ENCODE data around the gene IRF2BP2.

The IRF2BP2 gene

DNA sequence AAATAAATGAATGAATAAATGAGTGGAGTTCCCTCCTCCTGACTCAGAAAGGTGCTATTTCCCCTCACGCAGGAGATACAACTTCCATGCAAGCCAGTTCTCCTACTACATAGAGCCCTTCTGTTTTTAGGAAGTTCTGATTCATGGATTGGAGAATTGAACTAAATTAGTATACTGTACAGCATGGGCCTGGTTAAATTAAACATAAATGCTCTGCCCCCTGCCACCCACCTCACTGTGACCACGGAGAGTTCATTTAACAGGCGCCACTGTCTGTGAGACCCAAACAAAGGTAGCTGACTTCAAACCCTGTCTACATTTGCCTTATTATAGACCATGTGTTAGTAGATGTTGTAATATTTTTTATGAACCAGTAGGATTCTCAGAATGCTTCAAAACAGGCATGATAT is 9.1 kb upstream of the IRF2BP2 start:
- no peak overlapping the region for H3K9ac ChIP-seq (ENCODE audit: low read length)
- no peaks in the 10 kb centered on the region for H3K27me3 ChIP-seq (ENCODE audit: control insufficient read depth, insufficient read depth, low read length)
- peaks cover 23% of the 10 kb centered on the region for H3K4me1 ChIP-seq (ENCODE audit: control insufficient read depth, low read depth, low read length)
- no peaks in the 10 kb centered on the region for H3K36me3 ChIP-seq (ENCODE audit: control insufficient read depth, low read depth, low read length)
- H3K4me3 ChIP-seq (ENCODE audit: low read length) = no peak overlapping the region
- H3K27ac ChIP-seq (ENCODE audit: low read length) = no peak overlapping the region
- H3K9me3 ChIP-seq (ENCODE audit: control insufficient read depth, low read depth, low read length) = no peaks in the 10 kb centered on the region

DNA sequence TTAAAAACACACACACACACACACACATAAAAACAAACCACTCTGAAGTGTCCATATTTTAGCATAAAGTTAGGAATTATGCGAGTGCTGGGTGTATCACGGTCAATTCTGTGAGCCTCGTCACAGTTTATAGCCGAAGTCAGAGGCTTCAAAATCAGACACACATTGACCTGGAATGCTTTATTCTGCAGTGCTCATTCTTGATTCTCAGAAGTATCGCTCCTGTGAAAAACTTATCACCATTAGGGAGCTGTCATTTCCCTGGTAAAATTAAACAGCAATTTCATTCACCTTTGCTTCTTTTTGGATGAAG is 8.7 kb upstream of the IRF2BP2 start:
- H3K9ac ChIP-seq (ENCODE audit: low read length) = no peak overlapping the region
- no peak overlapping the region for H3K4me3 ChIP-seq (ENCODE audit: low read length)
- peak overlapping the region; percentile 5 for H3K27ac ChIP-seq (ENCODE audit: low read length)

DNA sequence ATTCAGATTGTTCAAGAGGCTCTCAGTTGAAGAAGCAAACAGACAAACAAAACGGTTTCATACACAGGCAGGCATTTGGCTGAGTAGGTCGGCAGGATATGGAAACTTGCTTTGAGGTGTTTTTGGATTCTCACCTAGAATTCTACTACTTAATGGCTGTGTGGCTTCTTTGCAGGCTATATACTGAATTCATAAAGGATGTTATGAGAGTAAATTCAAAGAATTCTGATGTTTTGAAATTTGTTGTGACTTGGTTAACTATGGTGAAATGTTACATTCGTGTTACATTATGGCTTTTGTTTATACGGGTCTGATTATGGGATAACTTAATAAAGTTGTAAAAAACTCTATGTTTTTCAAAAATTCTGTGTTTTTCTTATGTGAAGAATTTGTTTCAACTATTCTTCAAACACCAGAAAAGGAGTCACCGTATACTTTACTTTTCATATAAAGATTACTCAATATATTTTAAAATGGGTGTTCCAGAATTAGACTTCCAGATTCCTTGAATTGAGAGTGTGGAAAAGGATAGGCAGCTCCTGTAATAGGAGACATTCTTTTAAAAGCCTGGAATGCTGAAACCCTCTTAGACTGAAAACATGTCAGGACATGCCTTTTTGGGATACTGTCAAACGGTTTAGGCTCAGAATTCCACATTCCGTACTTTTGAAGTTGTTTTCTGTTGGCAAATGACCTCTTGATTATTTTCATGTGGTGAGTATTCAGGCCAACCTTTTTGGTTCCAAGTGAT is 8.2 kb upstream of the IRF2BP2 start:
- H3K9ac ChIP-seq (ENCODE audit: low read length) = no peak overlapping the region
- no peaks in the 10 kb centered on the region for H3K27me3 ChIP-seq (ENCODE audit: control insufficient read depth, insufficient read depth, low read length)
- H3K36me3 ChIP-seq (ENCODE audit: control insufficient read depth, low read depth, low read length) = no peaks in the 10 kb centered on the region
- H3K27ac ChIP-seq (ENCODE audit: low read length) = peak overlapping the region; percentile 5
- H3K4me3 ChIP-seq (ENCODE audit: low read length) = no peak overlapping the region
- H3K9me3 ChIP-seq (ENCODE audit: control insufficient read depth, low read depth, low read length) = no peaks in the 10 kb centered on the region
- H3K4me1 ChIP-seq (ENCODE audit: control insufficient read depth, low read depth, low read length) = peaks cover 26% of the 10 kb centered on the region

More for the DNA sequence above, 8.7 kb upstream of the IRF2BP2 start:
- Histone ChIP-seq H3K27me3 (ENCODE audit: control insufficient read depth, insufficient read depth, low read length) (no peaks in the 10 kb centered on the region), H3K4me1 (ENCODE audit: control insufficient read depth, low read depth, low read length) (peaks cover 23% of the 10 kb centered on the region), H3K36me3 (ENCODE audit: control insufficient read depth, low read depth, low read length) (no peaks in the 10 kb centered on the region), H3K9me3 (ENCODE audit: control insufficient read depth, low read depth, low read length) (no peaks in the 10 kb centered on the region)

DNA sequence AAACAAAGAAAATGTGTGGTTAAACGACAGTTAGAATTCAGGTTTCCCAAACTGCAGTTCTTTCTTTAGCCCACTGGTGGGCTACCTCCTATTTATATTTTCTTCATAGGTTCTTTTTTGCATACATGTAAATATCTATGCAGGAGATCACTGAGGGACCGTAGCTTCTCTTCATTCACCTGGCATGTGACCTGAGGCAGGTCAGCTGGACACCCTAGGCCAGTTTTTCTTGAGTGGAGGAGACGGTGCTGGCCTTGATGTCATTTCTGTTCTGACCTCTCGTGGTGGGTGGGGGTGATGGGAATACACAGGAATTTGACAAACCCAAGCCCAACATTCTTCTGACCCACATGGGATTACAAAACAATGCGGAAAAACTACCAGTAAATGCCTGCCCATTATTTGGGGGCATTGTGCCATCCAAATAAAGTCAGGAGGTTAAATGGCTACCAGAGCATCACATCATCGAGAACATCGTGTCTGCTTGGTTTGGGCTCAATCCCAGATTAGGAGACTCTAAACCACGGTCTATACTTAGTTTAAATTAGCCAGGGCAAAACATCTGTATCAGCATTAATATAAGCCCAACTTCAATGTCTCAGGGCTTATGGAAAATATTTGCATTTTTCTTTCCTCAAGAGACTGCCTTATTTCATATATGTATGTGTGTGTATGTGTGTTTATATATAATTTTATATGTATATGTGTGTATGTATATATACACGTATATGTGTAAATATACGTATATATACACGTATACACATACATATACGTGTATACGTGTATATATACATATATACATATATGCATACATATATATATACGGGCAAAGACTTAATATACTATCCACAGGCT is 7.4 kb upstream of the IRF2BP2 start:
- no peaks in the 10 kb centered on the region for H3K27me3 ChIP-seq (ENCODE audit: control insufficient read depth, insufficient read depth, low read length)
- H3K4me1 ChIP-seq (ENCODE audit: control insufficient read depth, low read depth, low read length) = peaks cover 32% of the 10 kb centered on the region
- H3K9me3 ChIP-seq (ENCODE audit: control insufficient read depth, low read depth, low read length) = no peaks in the 10 kb centered on the region
- no peak overlapping the region for H3K27ac ChIP-seq (ENCODE audit: low read length)
- no peaks in the 10 kb centered on the region for H3K36me3 ChIP-seq (ENCODE audit: control insufficient read depth, low read depth, low read length)
- H3K4me3 ChIP-seq (ENCODE audit: low read length) = no peak overlapping the region
- H3K9ac ChIP-seq (ENCODE audit: low read length) = no peak overlapping the region

DNA sequence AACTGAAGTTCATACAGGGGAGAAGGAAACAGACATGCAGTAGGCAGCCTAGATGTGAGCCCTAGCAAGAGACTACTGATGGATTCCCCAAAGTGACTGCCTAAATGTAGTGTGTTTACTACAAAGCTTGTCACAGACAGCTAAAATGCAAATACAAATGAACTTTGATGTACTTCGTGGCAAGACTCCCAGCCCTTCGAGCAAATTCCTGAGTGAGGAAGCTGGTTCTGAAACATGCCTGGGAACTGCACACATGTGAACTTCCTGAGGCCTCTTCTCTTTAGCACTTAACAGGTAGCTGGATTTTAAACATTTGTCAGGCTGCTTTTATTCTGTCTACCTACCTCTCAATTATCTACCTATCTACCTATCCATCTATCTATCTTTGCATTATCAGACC is 6.7 kb upstream of the IRF2BP2 start:
- no peak overlapping the region for H3K9ac ChIP-seq (ENCODE audit: low read length)
- H3K4me1 ChIP-seq (ENCODE audit: control insufficient read depth, low read depth, low read length) = peaks cover 40% of the 10 kb centered on the region
- H3K9me3 ChIP-seq (ENCODE audit: control insufficient read depth, low read depth, low read length) = no peaks in the 10 kb centered on the region
- no peak overlapping the region for H3K4me3 ChIP-seq (ENCODE audit: low read length)
- H3K27me3 ChIP-seq (ENCODE audit: control insufficient read depth, insufficient read depth, low read length) = no peaks in the 10 kb centered on the region
- H3K27ac ChIP-seq (ENCODE audit: low read length) = no peak overlapping the region
- no peaks in the 10 kb centered on the region for H3K36me3 ChIP-seq (ENCODE audit: control insufficient read depth, low read depth, low read length)

DNA sequence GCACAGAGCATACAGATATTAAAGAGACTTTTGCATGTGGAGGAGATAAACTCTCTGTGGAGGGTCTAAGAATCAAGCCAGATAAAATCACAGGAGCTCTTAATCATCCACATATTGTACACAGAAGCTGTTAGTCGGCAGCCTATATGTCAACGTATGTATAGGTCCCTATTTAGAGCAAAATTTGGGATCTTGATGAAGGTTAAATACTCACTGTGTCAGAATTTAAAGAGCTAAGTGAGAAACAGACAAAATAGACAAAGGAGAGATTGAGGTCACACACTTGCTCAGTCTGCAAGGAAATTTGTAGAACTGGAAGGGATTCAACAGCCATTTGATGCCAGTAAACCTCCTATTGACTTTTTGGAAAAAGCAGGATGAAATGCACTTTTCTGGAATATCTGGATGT is 4.1 kb upstream of the IRF2BP2 start:
- H3K9me3 ChIP-seq (ENCODE audit: control insufficient read depth, low read depth, low read length) = no peaks in the 10 kb centered on the region
- H3K9ac ChIP-seq (ENCODE audit: low read length) = no peak overlapping the region
- H3K27ac ChIP-seq (ENCODE audit: low read length) = no peak overlapping the region
- H3K4me3 ChIP-seq (ENCODE audit: low read length) = no peak overlapping the region
- no peaks in the 10 kb centered on the region for H3K36me3 ChIP-seq (ENCODE audit: control insufficient read depth, low read depth, low read length)
- H3K4me1 ChIP-seq (ENCODE audit: control insufficient read depth, low read depth, low read length) = peaks cover 41% of the 10 kb centered on the region
- no peaks in the 10 kb centered on the region for H3K27me3 ChIP-seq (ENCODE audit: control insufficient read depth, insufficient read depth, low read length)

DNA sequence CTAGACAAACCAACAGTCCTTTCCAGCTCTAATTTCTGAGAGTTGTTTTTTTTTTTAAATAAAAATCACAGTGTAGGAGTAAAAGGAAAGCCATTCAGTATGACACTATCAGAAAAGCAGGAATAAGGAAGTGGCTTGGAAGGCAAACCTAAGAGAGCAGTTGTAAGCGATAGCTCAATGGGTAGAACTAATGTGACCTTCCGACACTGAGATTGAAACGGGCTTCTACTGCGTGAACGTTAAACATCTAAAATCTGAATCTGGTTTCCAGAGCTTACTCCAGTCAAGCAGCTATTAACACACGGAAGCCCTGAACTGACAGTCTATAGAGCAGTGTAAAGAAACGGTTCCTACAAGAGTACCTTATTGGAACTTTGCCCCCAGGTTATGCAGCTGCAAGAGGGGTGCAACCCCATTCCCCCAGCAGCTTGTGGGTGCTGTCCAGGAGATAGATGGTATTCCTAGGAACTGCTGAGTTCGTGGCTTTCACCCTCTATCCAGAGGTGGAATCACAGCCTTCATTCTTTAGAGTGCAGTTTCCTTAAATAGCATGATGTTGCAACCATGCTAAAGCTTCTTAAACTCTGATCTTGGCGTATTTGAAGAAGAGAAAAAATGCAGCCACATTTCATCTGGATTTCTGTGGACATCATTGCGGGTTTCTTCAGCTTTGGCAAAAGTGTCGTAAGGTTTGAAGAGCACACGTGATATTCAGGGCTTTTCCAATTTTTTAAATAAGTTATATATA is 3.3 kb upstream of the IRF2BP2 start:
- peaks cover 33% of the 10 kb centered on the region for H3K4me1 ChIP-seq (ENCODE audit: control insufficient read depth, low read depth, low read length)
- H3K27ac ChIP-seq (ENCODE audit: low read length) = no peak overlapping the region
- H3K36me3 ChIP-seq (ENCODE audit: control insufficient read depth, low read depth, low read length) = no peaks in the 10 kb centered on the region
- no peaks in the 10 kb centered on the region for H3K27me3 ChIP-seq (ENCODE audit: control insufficient read depth, insufficient read depth, low read length)
- H3K9ac ChIP-seq (ENCODE audit: low read length) = no peak overlapping the region
- no peaks in the 10 kb centered on the region for H3K9me3 ChIP-seq (ENCODE audit: control insufficient read depth, low read depth, low read length)
- H3K4me3 ChIP-seq (ENCODE audit: low read length) = no peak overlapping the region

DNA sequence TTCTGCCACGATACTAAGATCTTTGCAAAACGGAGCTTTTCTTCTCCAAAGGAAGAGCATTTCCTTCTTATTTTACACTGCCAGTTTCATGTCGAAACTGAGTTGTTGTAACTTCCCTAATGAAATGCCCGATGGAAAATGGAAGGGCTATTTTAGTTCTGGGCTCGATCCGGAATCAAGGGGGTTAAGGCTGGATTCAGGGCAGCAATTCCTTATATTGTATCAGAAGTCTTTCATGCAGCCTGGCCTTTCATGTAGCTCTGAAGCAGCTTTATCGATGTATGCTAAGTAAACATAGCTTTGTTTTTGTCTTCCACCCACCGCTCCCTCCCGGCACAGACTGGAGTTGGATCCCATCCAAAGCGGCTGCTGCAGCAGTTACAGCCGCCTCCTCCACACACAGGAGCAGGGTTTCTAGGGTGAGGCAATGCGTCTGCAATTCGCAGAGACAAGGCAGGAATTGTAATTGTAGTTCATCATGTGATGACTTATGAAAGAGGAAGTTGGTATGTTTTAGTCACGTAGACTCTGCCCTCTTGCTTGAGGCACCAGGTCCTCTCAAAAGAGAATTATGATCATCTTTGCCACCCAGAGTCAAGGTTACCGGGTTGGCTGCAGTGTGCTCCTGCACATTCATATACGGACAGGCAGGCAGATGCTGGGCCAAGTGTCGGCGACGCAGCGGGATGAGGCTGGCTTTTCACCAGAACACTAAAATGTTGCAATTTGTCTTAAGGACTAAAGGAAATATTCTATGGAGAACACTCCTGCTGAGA is 2.6 kb upstream of the IRF2BP2 start:
- H3K36me3 ChIP-seq (ENCODE audit: control insufficient read depth, low read depth, low read length) = peaks cover 2% of the 10 kb centered on the region
- no peak overlapping the region for H3K9ac ChIP-seq (ENCODE audit: low read length)
- H3K9me3 ChIP-seq (ENCODE audit: control insufficient read depth, low read depth, low read length) = no peaks in the 10 kb centered on the region
- H3K4me3 ChIP-seq (ENCODE audit: low read length) = no peak overlapping the region
- H3K4me1 ChIP-seq (ENCODE audit: control insufficient read depth, low read depth, low read length) = peaks cover 32% of the 10 kb centered on the region
- H3K27ac ChIP-seq (ENCODE audit: low read length) = no peak overlapping the region
- H3K27me3 ChIP-seq (ENCODE audit: control insufficient read depth, insufficient read depth, low read length) = no peaks in the 10 kb centered on the region

DNA sequence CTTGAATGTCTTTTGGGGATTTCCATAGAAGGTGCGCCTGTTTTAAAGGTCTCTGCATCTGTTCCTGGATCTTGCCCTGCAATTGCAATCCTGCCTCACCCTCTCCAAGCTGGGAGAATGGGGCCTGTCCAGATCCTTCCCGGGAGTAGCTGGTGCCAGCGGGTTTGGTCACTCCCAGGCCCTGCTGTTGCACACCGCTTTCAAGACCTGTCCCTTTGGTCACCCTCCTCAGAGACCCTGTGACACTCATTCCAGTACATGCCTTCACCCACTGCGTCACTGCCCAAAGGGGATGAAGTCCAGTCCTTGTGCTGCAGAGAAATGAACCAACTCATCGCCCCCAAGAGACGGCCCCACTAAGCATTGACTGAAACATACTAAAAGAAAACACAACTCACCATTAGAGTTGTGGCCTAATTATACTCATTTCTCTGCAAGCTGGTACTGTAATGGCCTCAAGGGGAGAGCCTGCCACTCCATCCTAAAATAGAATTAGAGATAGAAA is 1.9 kb upstream of the IRF2BP2 start:
- Histone ChIP-seq H3K4me1 (ENCODE audit: control insufficient read depth, low read depth, low read length) (peaks cover 30% of the 10 kb centered on the region), H3K27me3 (ENCODE audit: control insufficient read depth, insufficient read depth, low read length) (no peaks in the 10 kb centered on the region), H3K4me3 (ENCODE audit: low read length) (peak overlapping the region; percentile 87)

DNA sequence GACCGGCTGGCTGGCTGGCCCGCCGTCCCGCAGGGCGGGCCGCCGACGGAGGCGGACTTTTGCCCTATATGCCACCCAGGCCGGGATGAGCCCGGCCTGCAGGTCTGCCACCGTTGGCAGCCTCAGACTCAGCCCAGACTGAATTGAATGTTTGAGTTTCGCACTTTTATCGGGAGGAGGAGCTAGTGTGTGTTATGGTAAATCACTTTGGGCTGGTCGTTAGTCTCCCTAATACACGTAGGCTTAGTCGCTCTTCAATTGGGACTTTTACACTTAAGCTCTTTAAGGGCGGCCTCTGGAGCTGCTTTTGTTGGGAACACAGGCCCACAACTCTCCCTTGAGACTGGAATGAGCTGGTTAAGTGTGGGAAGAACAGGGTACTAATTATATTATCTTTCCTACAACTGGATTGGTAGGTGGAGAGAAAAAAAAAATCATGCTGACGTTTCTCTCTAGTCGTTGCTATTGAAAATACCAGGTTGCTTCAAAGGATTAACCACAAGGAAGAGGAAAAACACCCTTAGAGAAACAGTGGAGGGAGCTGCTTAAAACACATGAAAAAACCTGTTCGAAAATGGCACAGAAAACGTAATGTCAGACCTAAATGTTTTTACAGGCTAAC is 1.4 kb upstream of the IRF2BP2 start:
- Histone ChIP-seq H3K9me3 (ENCODE audit: control insufficient read depth, low read depth, low read length) (no peaks in the 10 kb centered on the region), H3K27me3 (ENCODE audit: control insufficient read depth, insufficient read depth, low read length) (no peaks in the 10 kb centered on the region), H3K27ac (ENCODE audit: low read length) (peak overlapping the region; percentile 26), H3K9ac (ENCODE audit: low read length) (peak overlapping the region; percentile 84), H3K4me1 (ENCODE audit: control insufficient read depth, low read depth, low read length) (peaks cover 33% of the 10 kb centered on the region), H3K36me3 (ENCODE audit: control insufficient read depth, low read depth, low read length) (peaks cover 12% of the 10 kb centered on the region), H3K4me3 (ENCODE audit: low read length) (peak overlapping the region; percentile 87)

More for the DNA sequence above, 1.9 kb upstream of the IRF2BP2 start:
- H3K36me3 ChIP-seq (ENCODE audit: control insufficient read depth, low read depth, low read length) = peaks cover 6% of the 10 kb centered on the region
- H3K9me3 ChIP-seq (ENCODE audit: control insufficient read depth, low read depth, low read length) = no peaks in the 10 kb centered on the region
- H3K27ac ChIP-seq (ENCODE audit: low read length) = no peak overlapping the region
- H3K9ac ChIP-seq (ENCODE audit: low read length) = peak overlapping the region; percentile 84

Data from iPS-18a (cell line).